Measurements from ENCODE around the gene LRRC49.

Gene LRRC49

DNA sequence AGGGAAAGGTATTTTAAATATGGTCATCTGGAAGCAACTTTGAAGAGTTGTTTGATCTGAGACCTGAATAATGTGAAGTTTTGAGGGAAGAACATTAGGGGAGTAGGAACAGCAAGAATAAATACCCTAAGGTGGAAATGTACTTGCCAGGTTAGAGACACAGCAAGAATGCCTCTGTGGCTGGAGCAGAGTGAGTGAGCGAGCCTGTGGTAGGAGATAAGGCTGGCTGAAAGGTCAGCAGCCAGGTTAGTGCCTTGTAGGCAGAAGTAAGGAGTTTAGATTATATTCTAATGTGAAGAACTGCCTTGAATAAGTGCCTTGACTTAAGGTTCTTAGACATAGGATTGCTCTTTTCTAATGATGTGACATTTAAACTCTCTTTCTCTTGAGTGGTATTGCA is 18.3 kb downstream of the LRRC49 start:
- no peaks in the 10 kb centered on the region for H3K4me1 ChIP-seq (ENCODE audit: control insufficient read depth, low read length)
- no peaks in the 10 kb centered on the region for H4K20me1 ChIP-seq (ENCODE audit: control insufficient read depth, insufficient read depth, low read depth, low read length)
- H3F3A ChIP-seq (ENCODE audit: control insufficient read depth, insufficient read depth) = no peaks in the 10 kb centered on the region
- H3K79me2 ChIP-seq (ENCODE audit: control insufficient read depth, low read length) = no peaks in the 10 kb centered on the region
- TF ChIP-seq, protein P1, sequence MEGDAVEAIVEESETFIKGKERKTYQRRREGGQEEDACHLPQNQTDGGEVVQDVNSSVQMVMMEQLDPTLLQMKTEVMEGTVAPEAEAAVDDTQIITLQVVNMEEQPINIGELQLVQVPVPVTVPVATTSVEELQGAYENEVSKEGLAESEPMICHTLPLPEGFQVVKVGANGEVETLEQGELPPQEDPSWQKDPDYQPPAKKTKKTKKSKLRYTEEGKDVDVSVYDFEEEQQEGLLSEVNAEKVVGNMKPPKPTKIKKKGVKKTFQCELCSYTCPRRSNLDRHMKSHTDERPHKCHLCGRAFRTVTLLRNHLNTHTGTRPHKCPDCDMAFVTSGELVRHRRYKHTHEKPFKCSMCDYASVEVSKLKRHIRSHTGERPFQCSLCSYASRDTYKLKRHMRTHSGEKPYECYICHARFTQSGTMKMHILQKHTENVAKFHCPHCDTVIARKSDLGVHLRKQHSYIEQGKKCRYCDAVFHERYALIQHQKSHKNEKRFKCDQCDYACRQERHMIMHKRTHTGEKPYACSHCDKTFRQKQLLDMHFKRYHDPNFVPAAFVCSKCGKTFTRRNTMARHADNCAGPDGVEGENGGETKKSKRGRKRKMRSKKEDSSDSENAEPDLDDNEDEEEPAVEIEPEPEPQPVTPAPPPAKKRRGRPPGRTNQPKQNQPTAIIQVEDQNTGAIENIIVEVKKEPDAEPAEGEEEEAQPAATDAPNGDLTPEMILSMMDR (IDR thresholded peaks at IDR 0.05; ENCODE audit: low read depth, low read length, poor library complexity, severe bottlenecking) = no peak
- TF ChIP-seq EZH2phosphoT487 (IDR thresholded peaks at IDR 0.05; ENCODE audit: borderline replicate concordance, low read length) = no peak
- no peak overlapping the region for H3K4me2 ChIP-seq (ENCODE audit: low read length)
- no peaks in the 10 kb centered on the region for H3K9me3 ChIP-seq (ENCODE audit: control insufficient read depth, insufficient read depth, low read length)
- H3K4me3 ChIP-seq (ENCODE audit: low read length) = no peak overlapping the region
- no peaks in the 10 kb centered on the region for H3K9me2 ChIP-seq (replicated peaks; ENCODE audit: control insufficient read depth, low read length)
- no peaks in the 10 kb centered on the region for H3K27me3 ChIP-seq (ENCODE audit: control insufficient read depth, low read length)
- no peaks in the 10 kb centered on the region for H3K36me3 ChIP-seq (ENCODE audit: control insufficient read depth, low read length)
- H3K27ac ChIP-seq (ENCODE audit: low read depth, low read length) = no peak overlapping the region

DNA sequence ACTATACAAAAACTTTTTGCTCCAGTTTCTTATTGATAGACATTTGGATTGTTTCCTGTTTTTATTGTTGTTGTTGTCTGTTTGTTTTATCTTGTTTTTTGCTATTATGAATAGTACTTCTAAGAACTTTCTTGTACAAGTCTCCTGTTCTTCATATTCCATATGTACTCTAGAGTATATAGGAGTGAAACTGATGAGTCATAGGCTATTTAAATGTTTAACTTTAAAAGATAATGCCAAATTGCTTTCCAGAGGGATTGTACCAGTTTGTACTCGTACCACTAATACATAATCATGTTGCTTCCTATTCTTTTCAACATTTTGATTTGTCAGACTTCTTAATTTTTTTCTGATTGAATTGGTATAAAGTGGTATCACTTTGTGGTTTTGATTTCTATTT is 19.6 kb downstream of the LRRC49 start:
- no peaks in the 10 kb centered on the region for H3F3A ChIP-seq (ENCODE audit: control insufficient read depth, insufficient read depth)
- H3K4me1 ChIP-seq (ENCODE audit: control insufficient read depth, low read length) = no peaks in the 10 kb centered on the region
- H3K27ac ChIP-seq (ENCODE audit: low read depth, low read length) = no peak overlapping the region
- H3K9me2 ChIP-seq (replicated peaks; ENCODE audit: control insufficient read depth, low read length) = no peaks in the 10 kb centered on the region
- no peak overlapping the region for H3K4me2 ChIP-seq (ENCODE audit: low read length)
- no peak overlapping the region for H3K4me3 ChIP-seq (ENCODE audit: low read length)
- no peaks in the 10 kb centered on the region for H3K79me2 ChIP-seq (ENCODE audit: control insufficient read depth, low read length)
- no peaks in the 10 kb centered on the region for H3K27me3 ChIP-seq (ENCODE audit: control insufficient read depth, low read length)
- peaks cover 1% of the 10 kb centered on the region; the same call in 1 of the 2 replicates for H3K9me3 ChIP-seq (ENCODE audit: control insufficient read depth, insufficient read depth, low read length)
- no peaks in the 10 kb centered on the region for H3K36me3 ChIP-seq (ENCODE audit: control insufficient read depth, low read length)
- no peaks in the 10 kb centered on the region for H4K20me1 ChIP-seq (ENCODE audit: control insufficient read depth, insufficient read depth, low read depth, low read length)
- no peak for TF ChIP-seq EZH2phosphoT487 (IDR thresholded peaks at IDR 0.05; ENCODE audit: borderline replicate concordance, low read length)
- TF ChIP-seq, protein P1 (IDR thresholded peaks at IDR 0.05; ENCODE audit: low read depth, low read length, poor library complexity, severe bottlenecking) = no peak

DNA sequence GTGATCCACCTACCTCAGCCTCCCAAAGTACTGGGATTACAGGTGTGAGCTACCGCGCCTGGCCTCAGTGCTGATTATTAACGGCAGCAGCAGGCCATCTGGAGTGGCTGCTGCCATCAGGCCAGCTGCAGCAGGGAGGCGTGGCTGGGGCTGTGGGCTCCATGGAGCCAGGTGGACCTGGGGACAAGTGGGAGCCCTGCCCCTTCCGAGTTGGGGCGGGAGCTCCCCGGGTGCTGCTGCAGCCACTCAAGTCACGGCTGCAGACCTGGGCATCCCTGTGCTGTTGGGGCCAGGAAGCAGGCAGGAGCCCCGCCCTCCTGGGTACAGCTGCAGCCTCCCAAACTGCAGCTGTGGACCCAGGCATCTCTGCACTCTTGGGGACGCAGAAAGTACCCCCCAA is 23.9 kb downstream of the LRRC49 start:
- no peak for TF ChIP-seq EZH2phosphoT487 (IDR thresholded peaks at IDR 0.05; ENCODE audit: borderline replicate concordance, low read length)
- TF ChIP-seq, protein P1 (IDR thresholded peaks at IDR 0.05; ENCODE audit: low read depth, low read length, poor library complexity, severe bottlenecking) = no peak
- H3K9me3 ChIP-seq (ENCODE audit: control insufficient read depth, insufficient read depth, low read length) = peaks cover 3% of the 10 kb centered on the region; the same call in 1 of the 2 replicates
- H3F3A ChIP-seq (ENCODE audit: control insufficient read depth, insufficient read depth) = no peaks in the 10 kb centered on the region
- no peaks in the 10 kb centered on the region for H4K20me1 ChIP-seq (ENCODE audit: control insufficient read depth, insufficient read depth, low read depth, low read length)
- no peak overlapping the region for H3K27ac ChIP-seq (ENCODE audit: low read depth, low read length)
- H3K27me3 ChIP-seq (ENCODE audit: control insufficient read depth, low read length) = peaks cover 2% of the 10 kb centered on the region; the same call in 1 of the 2 replicates
- no peaks in the 10 kb centered on the region for H3K4me1 ChIP-seq (ENCODE audit: control insufficient read depth, low read length)
- no peaks in the 10 kb centered on the region for H3K36me3 ChIP-seq (ENCODE audit: control insufficient read depth, low read length)
- H3K9me2 ChIP-seq (replicated peaks; ENCODE audit: control insufficient read depth, low read length) = no peaks in the 10 kb centered on the region
- H3K4me3 ChIP-seq (ENCODE audit: low read length) = no peak overlapping the region
- H3K79me2 ChIP-seq (ENCODE audit: control insufficient read depth, low read length) = no peaks in the 10 kb centered on the region
- no peak overlapping the region for H3K4me2 ChIP-seq (ENCODE audit: low read length)
